NCI-H128 (cell line): ENCODE results near the gene USP43.

Experiments
- DNase-seq: peaks from one replicate; lab custom pipeline; 2025; ENCODE audit not compliant: unreplicated experiment; lab: John Stamatoyannopoulos, UW

The USP43 gene

DNA sequence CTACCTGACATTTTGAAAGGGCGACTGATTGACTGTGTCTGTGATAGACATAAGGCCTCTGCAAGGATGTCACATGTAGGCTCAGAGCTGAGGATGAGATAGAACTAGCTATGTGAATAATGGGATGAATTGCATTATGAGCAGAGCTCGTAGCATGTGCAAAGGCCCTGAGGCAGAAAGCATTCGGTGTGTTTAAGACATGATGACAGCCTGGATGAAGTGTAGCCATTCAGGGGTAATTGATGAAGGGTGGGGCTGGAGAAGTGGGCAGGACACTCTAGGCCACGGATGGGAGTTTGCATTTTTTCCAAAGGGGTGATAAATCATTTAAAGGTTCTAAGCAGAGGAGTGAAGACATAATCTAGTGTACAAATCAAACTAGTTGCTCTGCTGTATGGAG, 62.6 kb downstream of the USP43 start:
- no peak for DNase-seq

DNA sequence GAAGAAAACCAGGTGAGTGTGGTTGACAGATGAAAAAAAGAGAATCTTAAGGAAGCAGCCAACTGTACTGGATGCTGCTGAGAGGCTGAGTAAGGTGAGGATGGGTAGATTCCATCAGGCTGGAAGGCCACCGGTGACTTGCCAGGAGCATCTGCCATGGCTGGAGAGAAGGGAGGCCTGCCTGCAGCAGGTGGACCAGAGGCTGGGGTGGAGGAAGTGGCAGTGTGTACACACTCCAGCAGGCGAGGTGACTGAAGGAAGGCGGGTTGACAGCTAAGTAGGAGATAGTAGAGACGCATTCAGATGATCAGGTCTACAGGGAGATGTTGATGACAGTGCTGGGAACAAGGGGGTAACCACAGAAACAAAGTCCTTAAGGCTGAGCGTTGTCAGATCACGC, 69.5 kb downstream of the USP43 start:
- DNase-seq, result no peak

DNA sequence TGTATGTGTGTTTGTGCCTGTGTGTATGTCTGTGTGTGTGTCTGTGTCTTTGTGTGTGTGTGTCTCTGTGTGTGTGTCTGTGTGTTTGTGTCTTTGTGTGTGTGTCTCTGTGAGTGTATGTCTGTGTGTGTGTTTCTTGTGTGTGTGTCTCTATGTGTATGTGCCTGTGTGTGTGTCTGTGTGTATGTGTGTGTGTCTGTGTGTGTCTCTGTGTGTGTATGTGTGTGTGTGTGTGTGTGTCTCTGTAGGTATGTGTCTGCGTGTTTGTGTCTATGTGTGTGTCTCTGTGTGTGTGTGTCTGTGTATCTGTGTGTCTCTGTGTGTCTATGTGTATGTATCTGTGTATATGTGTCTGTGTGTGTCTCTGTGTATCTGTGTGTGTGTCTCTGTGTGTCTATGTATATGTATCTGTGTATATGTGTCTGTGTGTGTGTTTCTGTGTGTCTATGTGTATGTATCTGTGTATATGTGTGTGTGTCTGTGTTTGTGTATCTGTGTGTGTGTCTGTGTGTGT, 70.2 kb downstream of the USP43 start:
- no peak for DNase-seq

DNA sequence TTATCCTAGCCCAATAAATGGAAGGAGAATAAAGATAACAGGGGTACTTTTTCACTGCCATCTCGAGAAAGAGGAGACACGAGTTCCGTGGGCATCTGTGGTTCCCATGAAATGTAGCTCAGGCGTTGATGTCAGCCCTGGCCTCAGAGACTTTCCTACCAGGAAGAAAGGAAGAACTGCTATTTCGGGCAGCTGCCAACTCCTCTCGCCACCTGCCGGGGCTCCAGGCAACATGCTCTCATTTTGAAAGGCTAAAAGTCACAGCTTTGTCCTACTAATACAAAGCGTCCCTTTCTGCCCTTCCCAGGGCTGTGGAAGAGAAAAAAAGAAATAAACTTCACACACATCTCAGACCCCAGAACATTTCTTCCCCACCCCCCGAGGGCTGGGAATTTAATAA, 80.3 kb downstream of the USP43 start:
- DNase-seq, result no peak

DNA sequence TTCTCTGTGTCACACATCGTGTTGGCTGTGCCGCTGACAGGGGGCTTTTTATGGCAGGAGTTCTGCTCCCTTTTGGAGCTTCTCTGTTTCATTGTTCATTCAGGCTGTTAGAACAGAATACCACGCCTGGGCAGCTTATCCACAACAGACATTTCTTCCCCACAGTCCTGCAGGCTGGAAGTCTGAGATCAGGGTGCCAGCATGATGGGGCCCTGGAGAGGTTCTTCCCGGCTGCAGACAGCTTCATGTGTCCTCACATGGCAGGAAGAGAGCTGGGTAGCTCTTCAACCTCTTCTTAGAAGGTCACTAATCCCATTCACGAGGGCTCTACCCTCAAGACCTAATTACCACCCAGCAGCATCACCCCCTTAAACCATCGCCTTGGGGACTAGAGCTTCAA, 81.0 kb downstream of the USP43 start:
- DNase-seq, result no peak

GRCh38 chr17:9728005-9728404, 82.7 kb downstream of the USP43 start:
- no peak for DNase-seq

DNA sequence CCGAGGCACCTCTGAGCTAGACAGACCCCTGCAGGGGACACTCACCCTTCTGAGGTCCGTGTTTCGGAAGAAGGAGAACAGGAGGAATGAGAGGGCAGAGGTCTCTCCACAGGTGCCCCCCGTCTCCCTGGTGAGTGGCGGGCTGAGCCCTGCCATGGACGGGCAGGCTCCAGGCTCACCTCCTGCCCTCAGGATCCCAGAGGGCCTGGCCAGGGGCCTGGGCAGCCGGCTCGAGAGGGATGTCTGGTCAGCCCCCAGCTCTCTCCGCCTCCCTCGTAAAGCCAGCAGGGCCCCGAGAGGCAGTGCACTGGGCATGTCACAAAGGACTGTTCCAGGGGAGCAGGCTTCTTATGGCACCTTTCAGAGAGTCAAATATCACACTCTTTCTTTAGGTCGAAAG, 83.2 kb downstream of the USP43 start:
- DNase-seq, result no peak

- no peak for DNase-seq
Observed at GRCh38 chr17:9729034-9729650, 83.8 kb downstream of the USP43 start.

GRCh38 chr17:9729735-9730420, 84.6 kb downstream of the USP43 start:
- no peak for DNase-seq

DNA sequence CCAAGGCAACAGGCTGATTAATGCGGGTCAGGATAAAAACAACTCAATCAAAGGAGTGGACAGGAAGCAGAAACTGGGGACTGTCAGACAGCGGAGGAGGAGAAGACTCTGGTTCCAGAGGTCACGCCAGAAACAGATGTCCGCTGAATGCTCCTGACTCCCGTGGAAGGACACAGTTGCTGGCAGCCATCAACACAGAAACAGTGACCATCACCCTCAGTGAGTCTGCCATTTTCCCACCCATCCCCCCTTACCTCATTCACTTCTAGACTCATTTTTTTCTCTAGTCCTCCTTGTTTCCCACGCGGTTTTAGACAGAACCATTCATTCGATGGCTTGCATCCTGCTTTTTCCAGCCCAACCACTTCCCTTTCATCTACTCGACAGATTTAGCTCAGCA, 105.2 kb downstream of the USP43 start:
- no peak for DNase-seq

GRCh38 chr17:9755083-9755482, 109.8 kb downstream of the USP43 start:
- DNase-seq, result no peak

DNA sequence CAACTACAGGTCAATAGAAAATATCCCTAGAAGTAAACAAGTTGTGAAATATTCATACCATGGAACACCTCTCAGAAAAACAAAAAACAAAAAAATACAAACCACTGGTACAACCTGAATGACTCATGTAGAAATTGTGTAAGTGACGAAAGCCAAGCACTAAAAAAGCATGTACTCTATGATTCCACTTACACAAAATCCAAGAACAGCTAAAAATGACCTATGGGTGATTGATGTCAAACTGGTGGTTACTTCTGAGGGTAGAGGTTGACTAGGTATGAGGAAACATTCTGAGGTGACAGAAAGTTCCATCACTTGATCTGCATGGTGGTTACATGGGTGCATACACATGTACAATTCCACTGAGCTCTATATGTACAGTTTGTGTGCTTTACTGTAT, 114.9 kb downstream of the USP43 start:
- no peak for DNase-seq

DNA sequence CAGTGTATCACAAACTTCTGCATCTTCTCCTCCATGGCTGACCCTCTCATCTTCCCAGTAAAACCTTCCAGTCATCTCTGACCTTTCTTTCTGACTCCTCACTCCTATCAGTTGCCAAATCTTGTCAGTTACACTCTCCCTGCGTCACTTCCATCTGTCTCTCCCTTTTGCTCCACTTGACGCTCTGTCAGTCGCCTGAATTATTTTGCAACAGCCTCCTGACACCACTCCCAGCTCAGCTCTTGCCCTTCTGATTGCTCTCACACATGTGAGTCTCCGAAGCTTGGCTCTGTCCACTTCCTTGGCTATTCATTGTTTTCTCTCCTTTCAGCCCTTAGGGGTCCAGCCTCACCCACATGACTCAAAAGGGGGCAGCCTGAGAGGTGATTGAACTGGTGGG, 118.3 kb downstream of the USP43 start:
- no peak for DNase-seq

DNA sequence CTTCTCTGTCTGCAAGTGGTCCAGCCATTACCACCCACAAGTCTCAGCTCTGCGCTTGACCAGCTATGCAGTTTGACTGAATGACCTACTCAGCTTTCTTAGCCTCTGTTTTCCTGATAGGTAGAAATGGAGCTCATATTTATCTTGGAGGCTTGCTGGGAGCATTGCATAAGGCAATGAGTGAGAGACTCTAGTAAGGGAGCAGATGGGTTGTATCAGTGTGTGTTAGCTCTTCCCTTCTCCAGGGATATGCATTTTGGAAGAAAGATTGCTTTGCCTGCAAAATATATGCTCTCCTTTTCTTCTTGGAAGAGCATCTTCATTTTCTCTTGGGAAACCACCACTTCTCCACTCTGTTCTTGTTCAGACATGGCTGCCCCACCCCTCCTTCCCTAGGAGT, 120.0 kb downstream of the USP43 start:
- no peak for DNase-seq

GRCh38 chr17:9766970-9767369, 121.7 kb downstream of the USP43 start:
- DNase-seq, result no peak

DNA sequence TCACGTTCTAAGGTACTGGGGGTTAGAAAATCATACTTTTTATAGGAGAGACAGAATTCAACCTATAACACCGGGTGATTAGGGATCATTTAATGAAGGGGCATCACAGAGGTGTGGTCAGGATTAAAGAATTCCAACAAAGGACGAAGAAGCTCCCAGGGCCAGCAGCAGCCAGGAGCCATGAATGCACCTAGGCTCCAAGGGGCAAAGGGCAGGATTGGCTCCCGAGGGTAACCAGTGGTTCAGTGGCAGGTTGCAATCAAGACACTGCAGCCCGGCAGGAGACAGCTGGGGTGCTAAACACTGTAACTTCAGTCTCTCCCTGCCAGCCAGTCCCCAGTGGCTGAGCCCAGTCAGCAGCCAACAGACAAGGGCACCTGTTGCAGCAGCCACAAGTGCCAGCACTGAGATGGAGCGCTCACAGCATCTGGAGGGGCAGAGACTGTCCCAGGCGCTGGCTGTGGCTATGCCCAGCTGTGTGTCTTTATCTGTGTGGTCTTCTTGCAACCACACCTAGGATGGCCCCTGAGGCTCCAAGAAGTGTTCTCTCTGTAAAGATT, 122.2 kb downstream of the USP43 start:
- no peak for DNase-seq

- DNase-seq, result no peak
Observed at GRCh38 chr17:9768381-9768934, 123.1 kb downstream of the USP43 start.

DNA sequence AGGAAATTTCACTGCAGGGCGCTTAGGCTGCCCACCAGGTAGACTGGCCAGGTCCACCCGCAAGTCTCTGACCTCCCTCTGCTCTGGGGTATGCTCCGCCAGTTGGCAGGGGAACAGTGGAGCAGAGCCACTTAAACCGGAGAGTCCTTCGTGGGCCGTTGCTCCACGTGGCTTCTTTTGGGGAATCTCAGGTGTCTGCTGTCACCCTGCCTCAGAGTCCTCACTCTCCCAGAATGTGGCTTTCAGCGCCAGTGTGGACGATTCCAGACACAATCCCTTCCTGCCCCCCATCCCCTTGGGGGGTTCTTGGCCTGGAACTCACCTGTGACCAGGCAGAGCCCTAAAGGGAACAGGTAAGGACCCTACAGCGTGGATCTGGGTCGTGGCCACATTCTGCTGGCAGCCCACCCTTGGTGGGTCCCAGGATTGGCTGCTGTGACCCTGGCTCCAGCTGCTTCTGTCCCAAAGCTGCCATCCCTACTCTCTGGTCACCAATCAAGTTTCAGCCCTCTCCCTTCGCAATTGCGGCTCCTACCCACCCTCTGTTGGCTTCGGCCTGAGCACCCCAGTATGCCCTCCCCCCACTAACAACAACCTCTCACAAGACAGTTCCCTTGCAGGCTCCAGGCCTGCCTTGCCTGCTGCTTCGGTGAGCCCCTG, 123.8 kb downstream of the USP43 start:
- no peak for DNase-seq

GRCh38 chr17:9771465-9771864, 126.1 kb downstream of the USP43 start:
- DNase-seq, result no peak

- DNase-seq, result no peak
Observed at GRCh38 chr17:9772658-9773057, 127.3 kb downstream of the USP43 start.

GRCh38 chr17:9776911-9777310, 131.6 kb downstream of the USP43 start:
- no peak for DNase-seq
